ENCODE data around the gene IL22RA1.

The IL22RA1 gene, protein sequence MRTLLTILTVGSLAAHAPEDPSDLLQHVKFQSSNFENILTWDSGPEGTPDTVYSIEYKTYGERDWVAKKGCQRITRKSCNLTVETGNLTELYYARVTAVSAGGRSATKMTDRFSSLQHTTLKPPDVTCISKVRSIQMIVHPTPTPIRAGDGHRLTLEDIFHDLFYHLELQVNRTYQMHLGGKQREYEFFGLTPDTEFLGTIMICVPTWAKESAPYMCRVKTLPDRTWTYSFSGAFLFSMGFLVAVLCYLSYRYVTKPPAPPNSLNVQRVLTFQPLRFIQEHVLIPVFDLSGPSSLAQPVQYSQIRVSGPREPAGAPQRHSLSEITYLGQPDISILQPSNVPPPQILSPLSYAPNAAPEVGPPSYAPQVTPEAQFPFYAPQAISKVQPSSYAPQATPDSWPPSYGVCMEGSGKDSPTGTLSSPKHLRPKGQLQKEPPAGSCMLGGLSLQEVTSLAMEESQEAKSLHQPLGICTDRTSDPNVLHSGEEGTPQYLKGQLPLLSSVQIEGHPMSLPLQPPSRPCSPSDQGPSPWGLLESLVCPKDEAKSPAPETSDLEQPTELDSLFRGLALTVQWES

DNA sequence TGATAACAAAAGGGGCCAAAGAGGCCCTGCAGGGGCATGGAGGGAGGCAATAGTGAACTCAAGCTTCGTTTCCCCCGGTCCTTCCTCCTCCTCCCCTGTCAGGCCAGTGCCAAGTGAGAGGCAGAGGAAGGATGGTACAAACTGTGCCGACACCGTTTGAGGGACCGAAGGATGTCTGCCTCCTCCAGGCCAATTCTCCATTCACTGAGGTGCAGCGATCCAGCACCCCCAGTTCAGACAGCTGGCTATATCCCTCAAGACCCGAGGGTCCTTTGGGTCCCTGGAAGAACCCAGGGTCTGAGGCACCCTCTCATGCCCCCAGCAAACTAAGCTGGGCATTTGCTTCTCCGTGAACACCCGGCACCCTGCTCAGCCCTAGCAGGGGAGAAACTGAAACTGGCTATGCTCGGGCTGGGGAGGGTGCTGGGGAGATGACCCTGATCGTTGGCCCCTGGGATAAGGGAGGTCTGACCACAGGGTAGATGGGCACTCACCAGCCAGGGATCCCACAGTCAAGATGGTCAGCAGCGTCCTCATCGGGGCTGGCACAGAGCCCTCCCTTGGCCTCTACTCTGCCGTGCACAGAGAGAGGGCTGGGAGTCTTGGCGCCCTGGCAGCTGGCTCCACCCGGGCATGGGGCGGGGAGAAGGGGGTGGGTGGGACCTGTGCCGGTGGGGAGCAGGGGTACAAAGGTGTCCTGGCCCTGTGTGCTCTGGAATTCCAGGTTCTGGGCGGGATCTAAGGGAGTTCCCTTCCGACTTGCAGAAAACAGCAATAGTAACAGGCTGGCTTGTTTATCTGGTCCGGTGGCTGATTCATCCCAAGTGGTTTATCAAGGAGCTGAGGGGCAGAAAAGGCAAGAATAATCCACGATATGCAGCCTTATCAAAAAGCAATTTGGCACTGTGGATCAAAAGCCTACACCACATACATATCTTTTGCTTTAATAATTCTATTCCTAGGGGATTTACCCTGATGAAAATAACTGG, at the start of gene IL22RA1:
IL22RA1 (minus strand) TSS at position 595 of the 989 bp plus-strand sequence; CDS start at position 537, 58 bp downstream.
- no peak for FAIRE-seq

DNA sequence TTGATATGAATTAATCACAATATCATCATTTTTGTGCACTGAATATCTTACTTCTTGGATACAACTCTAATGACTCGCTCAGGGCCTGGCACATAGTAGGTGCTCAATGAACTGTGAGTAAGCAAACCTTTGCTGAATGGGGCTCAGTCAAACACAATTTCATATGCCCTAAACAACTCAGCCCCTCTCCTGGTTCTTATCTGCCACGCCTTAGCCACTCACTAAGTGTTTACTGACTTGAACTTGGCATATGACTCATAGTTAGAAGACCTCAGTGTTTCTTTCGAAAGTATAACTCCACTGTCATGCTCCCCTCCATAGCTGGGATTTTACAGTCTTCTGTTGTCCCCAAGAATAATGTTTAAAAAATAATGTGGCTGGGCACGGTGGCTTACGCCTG, 48.9 kb upstream of the IL22RA1 start:
- no peak for FAIRE-seq

DNA sequence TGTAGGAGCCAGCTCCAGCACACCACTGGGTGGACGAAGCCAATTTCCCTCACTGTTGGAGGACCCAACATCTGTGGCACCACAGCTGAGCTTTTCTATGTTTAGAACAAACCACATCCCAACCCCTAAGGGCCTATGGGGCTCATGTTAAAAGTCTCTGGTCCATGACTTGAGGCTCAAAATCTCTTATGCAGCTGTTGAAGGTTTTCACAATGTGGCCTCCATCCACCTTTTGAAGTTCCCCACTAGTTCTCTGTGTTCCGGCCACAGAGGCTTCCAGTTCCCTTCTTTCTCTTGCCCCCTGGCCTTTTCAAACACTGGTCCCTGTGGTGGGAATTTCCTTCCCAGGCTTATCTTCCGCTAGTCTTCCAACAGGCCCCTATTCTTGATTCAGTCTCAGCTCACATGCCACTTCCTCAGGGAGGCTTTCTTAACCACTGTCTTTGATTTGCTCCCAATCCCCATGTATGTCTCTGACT, 48.1 kb upstream of the IL22RA1 start:
- no peak for FAIRE-seq

DNA sequence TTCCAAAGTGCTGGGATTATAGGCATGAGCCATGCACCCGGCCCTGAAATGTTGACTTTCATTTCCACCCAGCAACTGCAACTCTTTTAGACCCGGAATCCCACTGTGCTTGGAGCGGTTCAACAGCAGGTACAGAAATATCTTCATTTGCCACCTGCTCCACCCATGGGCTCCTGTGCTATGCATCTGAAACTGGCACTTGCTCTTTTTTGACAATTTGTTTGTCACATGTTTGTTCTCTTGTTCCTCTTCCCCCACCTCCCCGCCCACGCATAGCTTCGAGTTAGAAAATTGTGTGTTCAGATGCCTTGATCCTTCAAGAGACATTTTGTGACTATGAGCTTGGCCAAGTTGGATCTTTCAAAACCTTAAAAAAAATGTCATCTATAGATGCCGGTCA, 46.6 kb upstream of the IL22RA1 start:
- FAIRE-seq, result no peak

DNA sequence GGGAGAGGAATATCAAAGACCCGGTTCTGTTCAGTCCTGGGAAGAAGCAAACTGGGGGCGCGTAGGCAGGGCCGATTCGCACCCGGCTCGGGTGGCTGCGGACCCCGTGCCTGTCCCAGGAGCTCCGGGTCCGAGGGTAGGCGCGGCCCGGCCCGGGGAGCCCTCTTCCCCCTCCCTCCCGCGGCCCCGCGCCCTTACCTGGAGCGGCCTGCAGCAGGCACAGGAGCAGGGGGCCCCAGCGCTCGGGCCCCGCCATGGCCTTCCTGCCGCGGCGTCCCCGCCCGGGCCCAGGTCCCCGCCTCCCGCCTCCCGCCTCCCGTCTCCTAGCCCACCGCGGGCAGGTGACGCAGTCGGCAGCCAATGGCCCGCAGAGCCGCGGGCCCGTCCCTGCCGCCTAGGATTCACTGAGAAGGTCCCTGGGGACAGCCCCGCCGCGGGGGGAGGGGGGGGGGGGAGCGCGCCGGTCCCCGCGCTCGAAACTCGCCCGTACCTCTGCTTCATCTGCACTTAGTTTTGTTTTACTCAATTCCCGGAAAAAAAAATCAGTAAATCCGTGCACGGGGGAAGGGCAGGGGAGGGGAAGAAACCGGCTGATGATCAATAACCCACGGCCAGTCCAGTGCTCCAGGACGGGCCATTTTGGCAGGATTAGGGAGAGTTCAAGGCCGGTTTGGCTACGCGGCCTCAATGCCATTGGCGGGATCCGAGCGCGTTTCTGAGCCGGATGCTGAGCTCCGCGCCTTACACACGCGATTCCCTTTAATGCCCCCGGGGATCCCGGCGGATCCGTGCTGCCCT, 44.3 kb upstream of the IL22RA1 start, which contains the start of gene IFNLR1:
IFNLR1 (minus strand) TSS at position 297 of the 798 bp plus-strand sequence; CDS start at position 256, 41 bp downstream.
- FAIRE-seq, result no peak

DNA sequence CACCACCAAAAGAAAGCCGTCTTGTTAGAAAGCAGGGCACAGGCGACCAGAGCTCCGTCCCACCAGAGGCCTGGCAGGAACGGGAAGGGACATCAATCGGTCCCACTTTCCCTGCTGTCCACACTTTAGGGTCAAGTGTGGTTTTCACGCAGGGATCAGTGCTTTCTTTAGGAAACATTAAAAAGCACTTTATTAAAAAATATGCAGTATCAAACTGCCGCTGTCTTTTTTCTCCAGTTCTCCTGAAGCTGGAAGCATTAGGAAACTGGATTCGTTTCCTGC, 43.7 kb upstream of the IL22RA1 start:
- FAIRE-seq, result no peak

DNA sequence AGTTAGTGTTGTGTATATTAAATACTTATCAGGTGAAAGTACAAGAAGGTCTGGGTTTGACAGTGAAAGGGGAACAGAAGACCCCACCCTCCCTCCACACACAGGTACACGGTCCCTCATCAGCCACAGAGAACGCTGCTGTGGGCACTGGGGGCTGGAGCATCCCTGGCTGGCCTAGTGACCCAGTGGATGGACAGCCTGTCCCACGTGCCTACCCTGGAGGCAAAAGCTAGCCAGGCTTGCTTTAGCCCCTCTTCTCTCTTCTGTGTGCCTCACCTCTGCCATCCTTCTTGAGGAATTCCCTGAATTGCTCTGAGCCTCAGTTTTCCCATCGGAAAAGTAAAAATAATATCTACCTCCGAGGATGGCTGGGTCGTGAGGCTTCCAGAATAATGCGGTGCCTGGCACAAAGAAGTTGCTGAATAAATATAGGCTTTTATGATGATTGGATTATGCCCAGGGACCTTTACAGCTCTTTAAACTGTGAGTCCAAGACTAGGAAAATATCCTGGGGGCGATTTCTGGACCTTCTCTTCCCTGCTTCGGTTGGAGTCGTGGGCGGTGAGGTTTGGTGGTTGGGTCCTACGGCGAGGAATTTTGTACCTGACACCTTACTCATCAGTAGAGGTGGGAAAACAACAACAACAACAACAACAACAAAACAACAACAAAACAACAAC, 43.2 kb upstream of the IL22RA1 start:
- no peak for FAIRE-seq

DNA sequence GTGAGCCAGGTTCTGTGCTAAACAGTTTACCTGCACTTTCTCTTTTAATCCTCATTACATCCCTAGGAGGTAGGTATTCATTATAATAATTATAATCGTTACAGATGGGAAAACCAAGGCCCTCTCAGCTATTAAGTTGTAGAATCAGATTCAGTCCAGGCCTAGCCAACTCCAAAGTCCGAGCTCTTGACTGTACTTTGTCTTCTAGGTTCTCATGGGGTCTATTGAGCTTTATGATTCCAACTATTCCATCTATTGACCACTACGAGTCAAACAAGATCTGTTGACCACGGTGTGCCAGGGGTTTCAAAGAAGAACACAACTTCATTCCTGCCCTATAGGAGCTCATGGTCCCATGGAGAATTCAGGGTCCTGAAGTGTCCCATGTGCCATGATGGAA, 42.1 kb upstream of the IL22RA1 start:
- FAIRE-seq, result no peak

DNA sequence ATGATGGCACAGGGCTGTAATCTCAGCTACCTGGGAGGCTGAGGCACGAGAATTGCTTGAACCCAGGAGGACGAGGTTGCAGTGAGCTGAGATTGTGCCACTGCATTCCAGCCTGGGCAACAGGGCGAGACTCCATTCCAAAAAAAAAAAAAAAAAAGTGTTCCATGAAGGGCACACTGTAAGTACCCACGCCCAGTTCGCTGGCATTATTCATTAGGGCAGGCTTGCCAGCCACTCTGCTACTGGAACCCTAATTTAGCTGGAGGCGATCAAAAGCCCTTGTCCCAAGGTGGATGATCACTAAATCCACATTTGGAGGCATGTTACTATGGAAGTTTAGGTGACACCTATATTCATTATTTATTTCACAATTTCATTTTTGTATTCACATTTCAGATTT, 39.1 kb upstream of the IL22RA1 start:
- no peak for FAIRE-seq

DNA sequence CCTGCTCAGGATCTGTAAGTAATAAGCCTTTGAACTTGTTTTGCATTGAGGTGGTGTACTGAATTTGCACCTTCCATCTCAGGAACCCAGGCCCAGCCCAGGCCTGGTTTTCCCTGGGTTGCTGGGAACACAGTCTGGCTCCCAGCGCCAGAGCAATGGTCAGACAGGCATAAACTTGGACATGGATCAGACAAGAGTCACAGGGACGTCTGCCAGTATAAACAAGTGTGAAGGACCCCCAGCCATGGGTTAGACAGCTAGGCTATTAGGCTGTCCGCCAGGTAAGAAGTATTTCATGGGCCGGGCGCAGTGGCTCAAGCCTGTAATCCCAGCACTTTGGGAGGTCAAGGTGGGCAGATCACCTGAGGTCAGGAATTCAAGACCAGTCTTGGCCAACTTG, 38.7 kb upstream of the IL22RA1 start:
- no peak for FAIRE-seq

DNA sequence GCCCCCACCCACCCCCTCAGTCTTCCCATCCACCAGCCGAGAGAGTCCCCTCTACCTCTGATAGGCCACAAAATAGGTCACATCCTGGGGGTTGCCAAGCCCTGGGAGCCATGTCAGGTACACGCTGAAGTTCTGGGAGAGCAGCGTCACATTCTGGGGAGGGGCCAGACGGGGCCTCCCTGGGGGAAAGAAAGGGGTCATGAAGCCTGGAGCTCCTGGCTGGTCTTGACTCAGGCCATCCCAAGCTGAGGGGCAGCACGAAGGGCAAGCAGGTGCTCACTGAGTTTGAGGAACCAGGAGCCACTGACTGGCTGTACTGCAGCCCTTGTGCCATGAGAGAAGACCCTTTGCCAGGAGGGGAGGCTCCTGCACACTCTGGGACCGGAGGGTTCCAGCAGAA, 37.7 kb upstream of the IL22RA1 start:
- no peak for FAIRE-seq

DNA sequence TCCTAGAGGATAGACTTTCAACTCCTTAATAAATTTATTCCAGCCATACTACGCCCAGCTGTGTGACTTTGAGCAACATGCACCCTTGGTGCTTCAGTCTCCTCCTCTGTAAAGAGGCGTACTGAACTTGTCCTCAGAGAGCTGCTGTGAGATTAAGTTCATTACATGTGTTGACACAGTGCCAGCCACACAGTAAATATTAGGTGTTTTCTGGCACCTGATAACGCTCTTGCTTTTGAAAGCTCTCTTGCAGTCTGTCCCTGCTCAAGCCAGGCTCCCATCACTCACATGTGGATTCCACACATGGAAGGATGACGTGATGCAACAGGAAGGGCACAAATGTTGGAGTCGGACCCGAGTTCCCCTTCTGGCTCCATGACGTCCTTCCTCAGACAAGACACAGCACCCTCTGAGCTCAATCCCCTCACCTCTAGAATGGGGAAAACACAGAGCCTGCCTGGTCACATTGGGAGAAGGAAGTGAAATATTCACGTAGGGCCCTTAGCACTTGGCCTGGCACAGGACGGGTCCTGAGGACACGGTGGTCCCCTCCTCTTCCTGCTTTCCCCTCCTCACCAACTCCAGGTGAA, 36.4 kb upstream of the IL22RA1 start:
- no peak for FAIRE-seq

DNA sequence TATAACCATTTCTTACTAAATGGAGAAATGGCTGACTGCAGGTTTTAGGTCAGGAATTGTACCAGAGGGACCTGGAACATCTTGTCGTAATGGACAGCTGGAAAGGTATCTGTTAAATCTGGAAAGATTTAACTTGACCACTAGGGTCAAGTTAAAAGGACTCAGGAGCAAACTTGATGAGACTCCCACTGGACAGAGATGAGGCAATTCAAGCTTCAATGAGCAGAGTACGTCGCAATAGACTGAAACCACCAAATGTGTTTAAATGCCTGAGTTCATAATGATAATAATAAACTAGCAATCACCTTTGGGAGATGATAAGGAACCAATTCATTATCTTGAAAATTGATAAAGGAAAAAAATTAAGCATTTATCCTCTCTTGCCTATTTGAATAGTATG, 35.5 kb upstream of the IL22RA1 start:
- no peak for FAIRE-seq

DNA sequence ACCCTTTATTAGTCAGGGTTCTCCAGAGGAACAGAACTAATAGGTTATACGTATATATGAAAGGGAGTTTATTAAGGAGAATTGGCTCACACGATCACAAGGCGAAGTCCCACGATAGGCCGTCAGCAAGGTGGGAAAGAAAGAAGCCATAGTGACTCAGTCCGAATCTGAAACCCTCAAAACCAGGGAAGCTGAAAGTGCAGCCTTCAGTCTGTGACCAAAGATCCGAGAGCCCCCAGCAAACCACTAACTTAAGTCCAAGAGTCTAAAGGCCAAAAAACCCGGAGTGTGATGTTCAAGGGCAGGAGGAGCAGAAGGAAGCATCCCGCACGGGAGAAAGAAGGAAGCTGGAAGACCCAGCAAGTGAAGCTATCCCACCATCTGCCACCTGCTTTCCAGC, 34.2 kb upstream of the IL22RA1 start:
- no peak for FAIRE-seq

DNA sequence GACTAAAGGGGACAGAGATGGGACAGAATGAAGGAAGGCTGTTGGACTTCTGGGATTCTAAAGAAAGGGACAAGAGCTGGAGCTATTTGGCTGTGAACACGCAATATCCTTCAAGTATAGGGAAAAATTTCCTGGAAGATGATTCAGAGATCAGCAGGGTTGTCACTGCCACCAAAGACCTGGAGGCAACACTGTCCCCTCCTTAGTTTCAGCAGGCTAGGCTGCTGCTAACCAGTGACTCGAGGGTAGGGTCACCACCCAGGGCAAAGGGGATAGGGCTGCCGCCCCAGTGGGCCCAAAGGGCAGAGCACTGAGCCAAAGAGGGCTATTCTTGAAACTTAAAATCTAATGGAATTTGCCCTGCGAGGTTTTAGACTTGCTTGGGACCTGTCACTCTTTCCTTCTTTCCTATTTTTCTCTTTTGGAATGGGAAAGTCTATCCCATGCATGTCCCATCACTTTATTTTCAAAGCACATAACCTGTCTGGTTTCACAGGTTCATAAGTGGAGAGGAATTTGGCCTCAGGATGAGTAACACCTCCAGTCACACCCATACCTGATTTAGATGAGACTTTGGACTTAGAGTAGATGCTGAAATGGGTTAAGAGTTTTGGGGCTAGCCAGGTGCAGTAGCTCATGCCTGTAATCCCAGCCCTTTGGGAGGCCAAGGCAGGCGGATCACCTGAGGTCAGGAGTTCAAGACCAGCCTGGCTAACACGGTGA, 32.3 kb upstream of the IL22RA1 start:
- FAIRE-seq, result no peak

DNA sequence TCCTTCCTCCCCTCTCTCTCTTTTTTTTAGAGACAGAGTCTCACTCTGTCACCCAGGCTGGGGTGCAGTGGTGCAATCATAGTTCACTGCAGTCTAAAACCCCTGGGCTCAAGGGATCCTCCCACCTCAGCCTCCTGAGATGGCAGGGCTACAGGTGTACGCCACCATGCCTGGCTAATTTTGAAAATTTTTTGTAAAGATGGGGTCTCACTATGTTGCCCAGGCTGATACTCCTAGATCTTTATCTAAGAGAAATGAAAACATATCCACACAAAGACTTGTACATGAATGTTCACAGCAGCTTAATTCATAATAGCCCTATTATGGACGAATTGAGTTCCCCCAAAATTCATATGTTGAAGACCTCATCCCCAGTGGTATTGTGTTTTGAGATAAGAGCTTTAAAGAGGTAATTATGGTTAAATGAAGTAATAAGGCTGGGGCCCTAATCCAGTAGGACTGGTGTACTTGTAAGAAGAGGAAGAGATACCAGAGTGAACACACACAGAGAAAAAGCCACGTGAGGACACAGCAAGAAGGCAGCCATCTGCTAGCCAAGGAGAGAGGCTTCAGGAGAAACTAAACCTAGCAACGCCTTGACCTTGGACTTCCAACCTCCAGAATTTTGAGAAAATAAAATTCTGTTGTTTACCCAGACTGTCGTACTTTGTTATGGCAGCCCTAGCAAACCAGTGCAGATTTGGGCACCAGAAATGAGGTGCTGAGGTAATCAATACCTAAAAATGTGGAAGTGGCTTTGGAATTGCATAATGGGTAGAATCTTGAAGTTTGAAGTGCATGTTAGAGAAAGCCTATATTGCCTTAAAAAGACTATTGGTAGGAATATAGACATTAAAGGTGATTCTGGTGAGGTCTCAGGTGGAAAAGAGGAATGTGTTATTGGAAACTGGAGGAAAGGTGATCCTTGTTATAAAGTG, 31.0 kb upstream of the IL22RA1 start:
- FAIRE-seq, result no peak

DNA sequence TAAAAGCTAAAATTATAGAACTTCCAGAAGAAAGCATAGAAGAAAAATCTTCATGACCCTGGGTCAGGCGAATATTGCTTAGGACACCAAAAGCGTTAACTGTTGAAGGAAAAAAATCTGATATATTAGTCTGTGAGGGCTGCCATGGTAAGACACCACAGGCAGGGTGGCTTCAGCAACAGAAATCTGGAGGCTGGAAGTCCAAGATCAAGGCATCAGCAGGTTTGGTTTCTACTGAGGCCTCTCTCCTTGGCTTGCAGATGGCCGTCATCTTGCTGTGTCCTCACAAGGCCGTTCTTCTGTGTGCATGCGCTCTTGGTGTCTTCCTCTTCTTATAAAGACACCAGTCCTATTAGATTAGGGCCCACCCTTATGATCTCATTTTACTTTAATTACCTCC, 29.7 kb upstream of the IL22RA1 start:
- no peak for FAIRE-seq

DNA sequence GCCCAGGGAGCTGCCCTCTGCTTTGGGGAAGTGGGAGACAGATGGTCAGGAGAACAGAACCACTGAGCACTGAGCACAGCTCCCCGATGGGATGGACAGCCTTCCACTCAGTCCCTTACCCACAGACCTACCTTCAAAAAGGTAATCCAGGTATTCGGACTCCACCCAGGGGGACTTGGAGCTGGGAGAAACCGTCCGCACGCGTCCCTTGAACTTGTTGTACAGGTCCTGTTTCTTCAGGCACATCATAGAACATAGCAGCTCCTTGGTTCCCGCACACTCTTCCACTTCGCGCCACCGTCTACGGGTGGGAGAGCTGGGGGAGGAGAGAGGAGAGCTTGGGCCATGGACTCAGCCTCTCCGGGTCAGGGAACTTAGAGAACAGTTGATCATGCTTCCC, 26.3 kb upstream of the IL22RA1 start:
- no peak for FAIRE-seq

DNA sequence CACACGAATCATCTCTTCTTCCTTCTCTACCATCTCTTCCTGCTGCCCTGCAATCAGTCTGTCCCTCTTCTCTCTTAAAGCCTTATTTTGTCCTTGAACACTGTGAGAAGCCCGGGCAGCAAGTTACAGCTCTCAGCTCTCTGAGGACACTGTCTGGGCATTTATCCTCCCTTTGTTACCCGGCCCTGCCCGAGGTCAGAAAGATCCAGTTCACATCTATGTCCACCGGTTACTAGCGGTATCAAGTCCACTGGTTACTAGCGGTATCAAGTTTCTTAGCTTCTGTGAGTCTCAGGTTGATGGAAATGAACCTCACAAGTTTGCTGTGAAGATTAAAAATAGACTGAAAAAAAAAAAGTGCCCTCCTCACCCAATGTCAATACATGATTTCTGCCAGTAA, 25.3 kb upstream of the IL22RA1 start:
- no peak for FAIRE-seq

DNA sequence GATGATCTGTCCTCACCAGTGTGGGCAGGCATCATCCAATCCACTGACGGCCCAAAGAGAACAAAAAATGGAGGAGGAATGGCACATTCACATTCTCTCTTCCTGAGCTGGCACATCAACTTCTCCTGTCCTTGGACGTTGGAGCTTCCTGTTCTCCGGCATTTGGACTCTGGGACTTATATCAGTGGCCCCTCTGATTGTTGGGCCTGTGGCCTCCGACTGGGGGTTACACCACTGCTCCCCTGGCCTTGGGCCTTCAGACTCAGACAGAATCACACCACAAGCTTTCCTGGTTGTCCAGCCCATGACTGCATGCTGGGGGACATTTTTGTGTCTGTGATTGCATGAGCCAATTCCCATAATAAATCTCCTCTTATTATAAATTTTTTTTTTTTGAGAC, 24.1 kb upstream of the IL22RA1 start:
- FAIRE-seq, result no peak
